PC-3 (cell line): ENCODE data around the gene CCDC92B. TPM values are rescaled to one million over a fixed set of nuclear protein-coding genes. Genes with fewer than 3 reads are reported as not detected.
A peak's percentile ranks its signal among the peaks of the same experiment; 100 is the strongest.

Experiments used
- ATAC-seq: fragments of 200-7000 bp; cut with Tn5 transposase; 2 replicates; pipeline ENCODE4 v1.9.1; 2020; ENCODE audit warnings: mild to moderate bottlenecking, moderate library complexity
- BruUV-seq: library from RNA; stranded (reverse); fragments of 400-500 nt; replicated peaks from 2 replicates; lab custom pipeline; 2021; lab: Mats Ljungman, UMichigan
- CTCF ChIA-PET: fragments of 300-600 bp; sonication (Branson Sonifier 250); formaldehyde crosslinking; loops from one replicate; lab custom pipeline; 2022; ENCODE audit warnings: antibody characterized with exemption; lab: Charles Lee
- POLR2A ChIA-PET: fragments of 300-600 bp; sonication (Branson Sonifier 250); formaldehyde crosslinking; loops from one replicate; lab custom pipeline; 2022; ENCODE audit warnings: antibody characterized with exemption; ENCODE audit not compliant: unreplicated experiment; lab: Charles Lee
- DNase-seq: peaks from one replicate; pipeline ENCODE4 v3.0.0-alpha.2; 2015
- H2AFZ ChIP-seq: fragments of 300-600 bp; sonication (generic); 2 replicates; pipeline ENCODE4 v1.6.0; 2016; ENCODE audit warnings: antibody characterized with exemption, low read length
- H3F3A ChIP-seq: fragments of 300-600 bp; sonication (generic); one replicate; pipeline ENCODE4 v1.6.0; 2017; ENCODE audit warnings: antibody characterized with exemption, low read length, control low read depth, mild to moderate bottlenecking; ENCODE audit not compliant: unreplicated experiment
- H3K27ac ChIP-seq: fragments of 300-600 bp; sonication (generic); 2 replicates; pipeline ENCODE4 v1.5.1; 2016; ENCODE audit warnings: mild to moderate bottlenecking, low read length
- H3K27me3 ChIP-seq: fragments of 300-600 bp; sonication (generic); 2 replicates; pipeline ENCODE4 v1.6.1; 2016; ENCODE audit warnings: low read length, mixed read lengths
- H3K36me3 ChIP-seq: fragments of 300-600 bp; sonication (generic); 2 replicates; pipeline ENCODE4 v1.6.1; 2016; ENCODE audit warnings: low read depth, mixed run types, low read length, mixed read lengths
- H3K4me1 ChIP-seq: fragments of 300-600 bp; sonication (generic); 2 replicates; pipeline ENCODE4 v1.5.1; 2016; ENCODE audit warnings: low read length; ENCODE audit not compliant: insufficient read depth
- H3K4me2 ChIP-seq: fragments of 300-600 bp; sonication (generic); 2 replicates; pipeline ENCODE4 v1.6.0; 2016; ENCODE audit warnings: low read length
- H3K4me3 ChIP-seq: fragments of 300-600 bp; sonication (generic); 2 replicates; pipeline ENCODE4 v1.5.1; 2016; ENCODE audit warnings: mild to moderate bottlenecking, low read length, mixed read lengths
- H3K79me2 ChIP-seq: fragments of 300-600 bp; sonication (generic); 2 replicates; pipeline ENCODE4 v1.6.1; 2017; ENCODE audit warnings: low read length, mixed read lengths
- H3K9ac ChIP-seq: fragments of 300-600 bp; sonication (generic); 2 replicates; pipeline ENCODE4 v1.6.0; 2016; ENCODE audit warnings: mild to moderate bottlenecking, low read length
- H3K9me2 ChIP-seq: fragments of 300-600 bp; sonication (generic); replicated peaks from 2 replicates; pipeline ENCODE4 v1.6.1; 2016; ENCODE audit warnings: mixed run types, low read length, mixed read lengths
- H3K9me3 ChIP-seq: fragments of 300-600 bp; sonication (generic); 2 replicates; pipeline ENCODE4 v1.6.1; 2016; ENCODE audit warnings: low read length, mixed read lengths
- H4K20me1 ChIP-seq: fragments of 300-600 bp; sonication (generic); 2 replicates; pipeline ENCODE4 v1.6.1; 2016; ENCODE audit warnings: low read length, mixed read lengths
- EZH2 ChIP-seq: fragments of 300-600 bp; sonication (generic); IDR thresholded peaks from one replicate; pipeline ENCODE4 v1.6.1; 2017; ENCODE audit warnings: antibody characterized with exemption, mild to moderate bottlenecking, low read length; ENCODE audit not compliant: unreplicated experiment
- EZH2phosphoT487 ChIP-seq: fragments of 300-600 bp; sonication (generic); IDR thresholded peaks from 2 replicates; pipeline ENCODE4 v1.6.1; 2018; ENCODE audit warnings: mild to moderate bottlenecking, antibody characterized with exemption, low read length, borderline replicate concordance
- intact Hi-C: fragments of 100-400 bp; cut with micrococcal nuclease; formaldehyde crosslinking; loops from 2 replicates; pipeline ENCODE4 v1.9.0; 2023
- total RNA-seq: library from RNA; depleted of rRNA; stranded (reverse); fragments of >200 nt; gene quantifications from 2 replicates; pipeline ENCODE4 v1.2.3, GENCODE V29; 2014
- TF ChIP-seq, protein P1 (sequence below): fragments of 300-600 bp; sonication (generic); conservative IDR thresholded peaks from 2 replicates; pipeline ENCODE4 v1.5.1; 2017; ENCODE audit warnings: antibody characterized with exemption, low read depth, mild to moderate bottlenecking, low read length

The CCDC92B gene
- total RNA-seq, 1 experiment from 2014 or later, result not detected

DNA sequence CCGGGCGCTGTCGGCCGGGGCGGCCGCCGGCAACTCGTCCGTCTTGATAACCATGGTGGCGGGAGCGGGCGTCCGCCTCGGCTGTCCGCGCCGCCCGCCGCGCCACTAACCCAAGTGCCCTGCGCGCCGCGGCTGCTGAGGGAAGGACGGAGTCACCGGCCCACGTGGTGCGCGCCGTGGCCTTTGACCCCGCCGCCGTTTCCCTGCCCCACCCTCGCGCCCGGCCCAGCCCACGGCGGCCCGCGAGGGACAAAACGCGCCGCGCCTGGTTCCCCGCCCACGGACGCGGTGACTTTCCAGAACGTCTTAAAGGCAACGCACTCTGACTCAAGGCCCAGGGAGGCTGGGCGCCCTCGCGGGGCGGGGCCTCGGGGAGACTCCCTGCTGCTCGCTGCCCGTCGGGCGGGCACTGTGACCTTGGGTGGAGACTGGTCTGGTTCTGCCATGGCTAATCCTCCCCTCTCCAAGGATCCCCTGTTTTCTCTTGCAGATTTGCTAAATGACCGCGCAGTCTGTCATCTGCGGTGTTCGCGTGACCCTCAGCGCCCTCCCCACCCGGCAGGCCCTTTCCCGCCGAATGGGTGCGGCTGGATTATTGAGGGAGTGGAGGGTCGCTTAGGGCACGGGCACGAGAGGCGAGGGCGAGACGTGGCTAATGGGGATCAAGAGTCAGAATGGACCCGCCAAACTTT, 37.7 kb downstream of the CCDC92B start, which contains the start of gene CLUH:
Gene CLUH, minus strand, starts transcription at position 157 of the 692 bp plus-strand sequence. Its CDS starts 103 bp downstream, at position 54.
- peak within 1 kb of the TSS; percentile 56 for H3K27ac ChIP-seq
- peak within 1 kb of the TSS; percentile 96 for H3K4me2 ChIP-seq
- POLR2A ChIA-PET, result no interaction called here
- DNase-seq, result peak; percentile 95
- peaks cover 53% of the 10 kb centered on the region for H3K79me2 ChIP-seq
- no peaks in the 10 kb centered on the region for H3F3A ChIP-seq
- peaks cover 38% of the 10 kb centered on the region for H4K20me1 ChIP-seq
- no TSS peak for BruUV-seq
- no peaks in the 10 kb centered on the region for H3K27me3 ChIP-seq
- TF ChIP-seq EZH2 (no peak), EZH2phosphoT487 (no peak)
- TF ChIP-seq, protein P1, sequence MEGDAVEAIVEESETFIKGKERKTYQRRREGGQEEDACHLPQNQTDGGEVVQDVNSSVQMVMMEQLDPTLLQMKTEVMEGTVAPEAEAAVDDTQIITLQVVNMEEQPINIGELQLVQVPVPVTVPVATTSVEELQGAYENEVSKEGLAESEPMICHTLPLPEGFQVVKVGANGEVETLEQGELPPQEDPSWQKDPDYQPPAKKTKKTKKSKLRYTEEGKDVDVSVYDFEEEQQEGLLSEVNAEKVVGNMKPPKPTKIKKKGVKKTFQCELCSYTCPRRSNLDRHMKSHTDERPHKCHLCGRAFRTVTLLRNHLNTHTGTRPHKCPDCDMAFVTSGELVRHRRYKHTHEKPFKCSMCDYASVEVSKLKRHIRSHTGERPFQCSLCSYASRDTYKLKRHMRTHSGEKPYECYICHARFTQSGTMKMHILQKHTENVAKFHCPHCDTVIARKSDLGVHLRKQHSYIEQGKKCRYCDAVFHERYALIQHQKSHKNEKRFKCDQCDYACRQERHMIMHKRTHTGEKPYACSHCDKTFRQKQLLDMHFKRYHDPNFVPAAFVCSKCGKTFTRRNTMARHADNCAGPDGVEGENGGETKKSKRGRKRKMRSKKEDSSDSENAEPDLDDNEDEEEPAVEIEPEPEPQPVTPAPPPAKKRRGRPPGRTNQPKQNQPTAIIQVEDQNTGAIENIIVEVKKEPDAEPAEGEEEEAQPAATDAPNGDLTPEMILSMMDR, result no peak
- peak within 1 kb of the TSS; percentile 75 for H2AFZ ChIP-seq
- peak; percentile 71 for ATAC-seq
- no peaks in the 10 kb centered on the region for H3K9me3 ChIP-seq
- H3K4me3 ChIP-seq, result peak within 1 kb of the TSS; percentile 97
- no peaks in the 10 kb centered on the region for H3K36me3 ChIP-seq
- peaks cover 20% of the 10 kb centered on the region for H3K4me1 ChIP-seq
- intact Hi-C loops, result no loop called here
- CTCF ChIA-PET, result no interaction called here
- H3K9me2 ChIP-seq, result no peaks in the 10 kb centered on the region
- H3K9ac ChIP-seq, result peak within 1 kb of the TSS; percentile 93

DNA sequence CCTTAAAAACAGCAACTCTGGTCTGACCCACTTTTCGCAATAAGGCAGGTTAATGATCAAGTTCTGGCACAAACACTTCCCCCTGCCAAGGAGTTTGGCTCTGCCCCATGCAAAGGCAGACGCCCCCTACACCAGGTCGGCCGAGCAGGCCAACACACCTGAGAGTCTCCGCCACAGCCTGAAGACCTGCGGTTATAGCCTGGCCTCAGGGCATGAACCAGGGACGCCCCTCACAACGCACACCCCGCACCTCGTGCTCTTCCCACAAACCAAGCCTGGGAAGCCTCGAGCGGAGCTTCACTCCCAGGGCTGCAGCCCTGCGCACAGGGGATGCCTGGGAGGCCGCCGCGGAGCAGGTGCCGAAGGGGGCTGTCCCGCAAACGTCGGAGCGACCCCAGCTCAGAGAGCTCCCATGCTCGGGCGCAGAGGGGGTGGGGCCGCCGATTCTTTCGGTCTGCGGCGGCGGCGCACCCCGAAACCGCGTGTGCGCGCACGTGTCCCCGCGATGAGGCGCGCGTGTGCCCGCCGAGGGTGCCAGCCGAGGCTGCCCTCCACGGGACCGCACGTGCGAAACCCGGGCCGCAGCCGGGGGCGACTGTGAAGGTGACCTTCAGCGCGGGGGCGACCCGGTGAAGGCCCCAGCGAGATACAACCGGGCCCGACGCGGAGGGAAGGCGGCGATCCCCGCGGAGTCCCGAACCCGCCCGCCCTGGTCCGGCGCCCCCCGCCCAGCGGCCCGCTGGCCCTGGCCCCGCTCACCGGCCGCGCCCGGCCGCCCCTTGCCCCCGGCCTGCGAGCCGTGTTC, 38.4 kb downstream of the CCDC92B start:
- peaks cover 60% of the 10 kb centered on the region for H3K79me2 ChIP-seq
- ChIA-PET POLR2A (no interaction called here), CTCF (no interaction called here)
- no peaks in the 10 kb centered on the region for H3K9me2 ChIP-seq
- 0 out of 2 replicates have a peak, but pooled peaks have one; percentile 2 for ATAC-seq
- BruUV-seq, result no TSS peak
- no peak for TF ChIP-seq EZH2
- TF ChIP-seq EZH2phosphoT487, result no peak
- TF ChIP-seq, protein P1, result no peak
- H3K36me3 ChIP-seq, result no peaks in the 10 kb centered on the region
- peak overlapping the region; percentile 97 for H3K4me3 ChIP-seq
- no peak overlapping the region for H2AFZ ChIP-seq
- H3K9ac ChIP-seq, result peak overlapping the region; percentile 93
- peak overlapping the region; percentile 96 for H3K4me2 ChIP-seq
- H3K9me3 ChIP-seq, result no peaks in the 10 kb centered on the region
- H3K4me1 ChIP-seq, result peaks cover 20% of the 10 kb centered on the region
- peak overlapping the region; percentile 56 for H3K27ac ChIP-seq
- DNase-seq, result peak; percentile 3
- peaks cover 46% of the 10 kb centered on the region for H4K20me1 ChIP-seq
- no peaks in the 10 kb centered on the region for H3K27me3 ChIP-seq
- intact Hi-C loops, result no loop called here
- no peaks in the 10 kb centered on the region for H3F3A ChIP-seq
